ENCODE results near the gene SECISBP2L.

- TF ChIP-seq POLR2A (IDR thresholded peaks at IDR 0.05) (no peak), POLR2AphosphoS5 (IDR thresholded peaks at IDR 0.05) (no peak)
Measured at GRCh38 chr15:48978638-48979037, 67.6 kb downstream of the SECISBP2L start.

All from prostate gland (tissue), 1 donor.